GM19452 (cell line): ENCODE results near the gene HORMAD2.

Source experiments
- ATAC-seq: cut with Tn5 transposase; IDR thresholded peaks from one replicate; pipeline ENCODE4 v1.9.1; 2021; ENCODE audit not compliant: unreplicated experiment

Gene HORMAD2

DNA sequence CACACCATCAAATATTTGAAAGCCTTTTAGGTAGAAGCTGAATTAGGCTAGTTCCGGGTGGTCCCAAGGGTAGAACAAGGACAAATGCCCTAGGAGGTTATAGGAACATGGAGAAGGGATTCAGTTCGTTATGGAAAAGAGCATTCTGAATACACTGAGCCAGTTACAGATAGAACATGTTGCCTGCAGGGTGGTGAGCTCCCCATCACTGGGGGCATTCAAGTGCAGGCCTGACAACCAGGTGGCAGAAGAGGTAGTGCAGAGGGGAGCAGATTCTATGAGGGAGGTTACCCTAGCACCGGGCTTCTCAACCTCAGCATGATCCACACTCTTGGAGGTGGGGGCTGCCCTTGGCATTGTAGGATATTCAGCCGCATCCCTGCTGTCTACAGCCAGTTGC lies 142.1 kb downstream of the HORMAD2 start:
- no peak for ATAC-seq

DNA sequence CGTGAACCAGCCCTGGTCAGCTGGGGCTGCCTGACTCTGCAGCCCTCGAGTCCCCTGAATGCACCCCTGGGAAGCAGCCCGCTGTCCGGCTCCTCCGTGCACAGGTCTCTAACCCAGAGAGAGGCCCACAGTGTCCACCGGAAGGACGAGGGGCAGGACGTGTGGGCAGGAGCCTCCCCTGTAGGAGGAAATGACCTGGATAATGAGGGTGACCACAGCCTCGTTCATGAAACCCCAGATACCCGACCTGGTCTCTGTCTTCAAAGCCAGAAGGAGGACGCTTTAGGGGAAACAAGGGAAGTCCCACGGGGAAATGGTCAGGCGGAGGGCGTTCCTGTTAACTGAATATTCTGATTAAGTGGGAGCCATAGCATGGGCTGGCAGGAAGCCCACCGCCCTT lies 143.0 kb downstream of the HORMAD2 start:
- no peak for ATAC-seq

DNA sequence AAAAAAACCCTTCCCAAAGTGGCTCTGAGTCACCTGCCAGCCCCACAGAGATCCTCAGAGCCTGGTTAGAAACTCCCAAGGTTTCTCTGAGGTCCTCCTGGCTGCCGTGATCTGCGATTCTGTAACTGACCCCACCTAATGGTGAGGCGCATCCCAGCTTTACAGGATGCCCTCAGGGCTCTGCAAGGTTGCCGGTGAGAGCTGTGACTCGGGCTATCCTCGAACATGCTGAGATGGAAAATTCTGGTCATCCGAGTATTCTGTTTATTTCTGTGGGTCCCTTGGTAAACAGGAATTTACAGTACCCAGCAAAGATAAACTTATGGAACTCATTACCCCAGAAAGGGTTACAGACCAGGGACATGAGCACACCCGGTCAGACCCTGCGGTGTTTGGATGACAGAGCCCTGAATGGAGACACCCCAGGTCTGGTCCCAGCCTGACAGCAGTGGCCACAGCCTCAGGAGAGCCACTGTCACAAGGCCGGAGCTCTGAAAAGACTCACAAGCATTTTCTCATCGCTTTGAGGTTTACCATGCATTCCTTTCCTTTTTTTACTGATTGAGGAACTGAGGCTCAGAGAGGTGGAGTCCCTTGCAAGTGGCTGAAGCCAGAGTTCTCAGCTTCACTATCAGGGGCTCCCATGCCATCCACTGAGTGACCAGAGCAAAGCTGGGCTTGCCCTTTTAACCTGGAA lies 144.0 kb downstream of the HORMAD2 start:
- ATAC-seq, result no peak

- no peak for ATAC-seq
These were observed 145.1 kb downstream of the HORMAD2 start for GRCh38 chr22:30225220-30225927.

- ATAC-seq, result no peak
These were observed 146.0 kb downstream of the HORMAD2 start for GRCh38 chr22:30226192-30226832.
